Heart right ventricle (tissue), 16 donors: ENCODE results near the gene KRTAP4-3. TPM values are rescaled to one million over a fixed set of nuclear protein-coding genes. Genes with fewer than 3 reads are reported as not detected.
"Not testable (repeated sequence)": the region's sequence is repeated elsewhere in the genome, so short reads cannot be mapped to it uniquely, and the experiment has no call there.

Source experiments
- ATAC-seq, 8 donors: fragments of 200-7000 bp; cut with Tn5 transposase; one replicate each; pipeline ENCODE4 v1.9.1; 2020; ENCODE audit warnings: mild to moderate bottlenecking in 8 of 8, moderate library complexity in 8 of 8, moderate number of reproducible peaks in 1 of 8
- DNase-seq, 2 donors: peaks; one replicate each; pipeline ENCODE4 v3.0.0-alpha.2; 2020
- H3K27ac ChIP-seq, 10 donors: fragments of 200-600 bp; sonication (generic) in 2 of 10; one replicate each; pipeline versions ENCODE4 v1.5.0 to v1.8.0; 2020 to 2022; ENCODE audit warnings: mild to moderate bottlenecking in 3 of 10
- H3K27me3 ChIP-seq, 7 donors: fragments of 200-600 bp; one replicate each; pipeline ENCODE4 v1.8.0; 2021 to 2022; ENCODE audit warnings: mild to moderate bottlenecking in 2 of 7
- H3K36me3 ChIP-seq, 9 donors: fragments of 200-600 bp; sonication (generic) in 1 of 9; one replicate each; pipeline versions ENCODE4 v1.5.0 to v1.8.0; 2020 to 2022; ENCODE audit warnings: mild to moderate bottlenecking in 2 of 9
- H3K4me1 ChIP-seq, 9 donors: fragments of 200-600 bp; sonication (generic) in 1 of 9; one replicate each; pipeline versions ENCODE4 v1.5.0 to v1.8.0; 2020 to 2022; ENCODE audit warnings: mild to moderate bottlenecking in 4 of 9
- H3K4me3 ChIP-seq, 10 donors: fragments of 200-600 bp; sonication (generic) in 2 of 10; one replicate each; pipeline versions ENCODE4 v1.5.0 to v1.8.0; 2020 to 2022; ENCODE audit warnings: mild to moderate bottlenecking in 7 of 10, moderate library complexity in 2 of 10
- H3K9me3 ChIP-seq, 11 donors: fragments of 200-600 bp in 10 of 11; sonication (generic) in 2 of 11; one replicate each; pipeline versions ENCODE4 v1.5.0 to v1.8.0; 2013 to 2022; ENCODE audit warnings: mild to moderate bottlenecking in 2 of 11, control low read depth in 1 of 11, moderate library complexity in 1 of 11
- CTCF ChIP-seq, 9 donors: fragments of 200-600 bp; sonication (generic) in 2 of 9; IDR thresholded peaks; one replicate each; pipeline versions ENCODE4 v1.5.0 to v1.8.0; 2021 to 2022; ENCODE audit warnings: antibody characterized with exemption in 9 of 9, mild to moderate bottlenecking in 5 of 9, moderate library complexity in 1 of 9
- WGBS, 2 donors: extraction: QIAGEN DNeasy Blood & Tissue Kit; methylation state at CpG; one replicate each; pipeline ENCODE4 v1.1.7; 2013; ENCODE audit warnings: inconsistent platforms in 1 of 2; 5-methylcytosine and 5-hydroxymethylcytosine counted together
- intact Hi-C, 10 donors: fragments of 100-400 bp; cut with DNase I; formaldehyde crosslinking; loops; one replicate each; pipeline versions ENCODE4 v1.11.1 to v1.14.2; 2022
- polyA plus RNA-seq, 2 donors: library from polyadenylated mRNA; stranded (reverse); fragments of 200-250 nt; gene quantifications; one replicate each; pipeline ENCODE4 v1.2.3, GENCODE V29; 2013
- total RNA-seq, 10 donors: library from RNA; stranded (reverse); fragmentation: NEBNext Ultra II Directional in 3 of 10; extraction: Animal tissue kit (Norgen Biotek cat#: 25700) in 3 of 10; gene quantifications; one replicate each; pipeline versions ENCODE4 v1.2.1 to v1.2.4, GENCODE V29; 2021 to 2023
- donor health status: Arrhythmogenic right ventricular cardiomyopathy.
- donor health status: ischemic (EF 13 %, LVEDD 7.1; RV severe dilation, severe dysfunction).
- donor health status: healthy with polysubstance abuse.
- donor health status: DM: no; HTN: yes; CAD: no.
- donor health status: DM: no; HTN: no; CAD: no.
- donor health status: ischemic (EF 25% LVEDD 6.9; RV normal size, moderate dysfunction).
- donor health status: ischemic (EF 25% LVEDD 5.7; RV mildly dilated, moderate dysfunction).
- donor health status: healthy.
- donor health status: DM: yes; HTN: yes; CAD: no.
- donor health status: Ischemic cardiomyopathy.
- donor health status: ischemic (EF 35%, LVEDD 5.7; RV mildly dilated, moderate dysfunction).
- donor health status: nonischemic (EF 11% LVEDD 7.7; RV severe dilation, severe dysfunction).
- donor health status: DM: yes; HTN: yes; CAD: no.
- donor health status: PGD.
- donor health status: ischemic (EF 29% LVEDD 5.4; RV normal size, mild dysfunction).
- donor health status: nonischemic (EF 23%, LVEDD 6.1; RV moderate dilation, normal function).

KRTAP4-3 gene
- total and polyA plus RNA-seq, 12 donors: not detected

DNA sequence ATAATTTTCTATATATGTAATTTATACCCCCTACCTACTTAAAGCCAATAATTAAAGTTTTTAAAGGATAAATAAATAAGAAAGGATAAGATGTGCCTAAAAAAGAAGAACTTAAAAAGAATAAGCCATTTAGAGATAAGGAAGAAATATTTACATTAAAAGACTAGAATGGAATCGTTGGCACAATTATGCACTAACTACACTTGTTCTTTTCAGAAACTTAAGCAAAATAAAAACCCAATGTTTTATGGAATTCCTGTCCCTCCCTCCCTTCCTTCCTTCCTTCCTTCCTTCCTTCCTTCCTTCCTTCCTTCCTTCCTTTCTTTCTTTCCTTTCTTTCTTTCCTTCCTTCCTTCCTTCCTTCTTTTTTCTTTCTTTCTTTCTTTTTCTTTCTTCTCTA lies 23.2 kb downstream of the KRTAP4-3 start:
- TF ChIP-seq CTCF (IDR thresholded peaks at IDR 0.05): no peak
- 83 to 88% methylated on average over 1 of the region's 1 CpG for WGBS, 2 donors

DNA sequence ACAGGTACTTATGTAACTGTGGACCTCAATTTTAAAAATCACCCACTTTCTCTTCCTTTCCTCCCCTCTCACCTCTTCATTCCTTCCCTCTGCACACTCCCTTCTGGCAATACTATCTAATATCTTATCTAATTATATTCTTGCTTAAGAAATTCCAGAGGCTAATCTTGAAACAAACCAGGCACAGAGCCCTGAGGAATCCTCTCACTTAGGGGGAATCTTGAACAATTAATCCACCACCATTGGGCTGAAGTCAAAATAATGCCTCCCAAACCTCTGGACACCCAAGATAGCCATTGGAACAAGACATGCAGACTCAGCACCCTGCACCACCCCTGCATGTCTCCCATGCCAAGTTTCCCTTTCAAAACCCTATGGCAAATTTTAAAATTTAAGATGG lies 26.7 kb downstream of the KRTAP4-3 start:
- no peak for TF ChIP-seq CTCF (IDR thresholded peaks at IDR 0.05)
- Histone ChIP-seq H3K36me3 (no peaks in the 10 kb centered on the region), H3K4me3 (no peak overlapping the region), H3K27ac (no peak overlapping the region), H3K27me3 (peaks cover 0 to 10% (median 0%) of the 10 kb centered on the region in 7 donors), H3K9me3 (peaks cover 0 to 36% (median 9%) of the 10 kb centered on the region in 11 donors), H3K4me1 (no peaks in the 10 kb centered on the region)
- ATAC-seq: no peak
- DNase-seq: no peak
- intact Hi-C loops: no loop called here

More for the DNA sequence above, 23.2 kb downstream of the KRTAP4-3 start:
- Histone ChIP-seq H3K4me3 (no peak overlapping the region), H3K9me3 (peaks cover 0 to 35% (median 5%) of the 10 kb centered on the region in 11 donors), H3K27ac (no peak overlapping the region), H3K36me3 (no peaks in the 10 kb centered on the region), H3K27me3 (peaks cover 0 to 15% (median 4%) of the 10 kb centered on the region in 7 donors), H3K4me1 (no peaks in the 10 kb centered on the region)
- ATAC-seq (no peak), DNase-seq (no peak)
- intact Hi-C loops: no loop called here

DNA sequence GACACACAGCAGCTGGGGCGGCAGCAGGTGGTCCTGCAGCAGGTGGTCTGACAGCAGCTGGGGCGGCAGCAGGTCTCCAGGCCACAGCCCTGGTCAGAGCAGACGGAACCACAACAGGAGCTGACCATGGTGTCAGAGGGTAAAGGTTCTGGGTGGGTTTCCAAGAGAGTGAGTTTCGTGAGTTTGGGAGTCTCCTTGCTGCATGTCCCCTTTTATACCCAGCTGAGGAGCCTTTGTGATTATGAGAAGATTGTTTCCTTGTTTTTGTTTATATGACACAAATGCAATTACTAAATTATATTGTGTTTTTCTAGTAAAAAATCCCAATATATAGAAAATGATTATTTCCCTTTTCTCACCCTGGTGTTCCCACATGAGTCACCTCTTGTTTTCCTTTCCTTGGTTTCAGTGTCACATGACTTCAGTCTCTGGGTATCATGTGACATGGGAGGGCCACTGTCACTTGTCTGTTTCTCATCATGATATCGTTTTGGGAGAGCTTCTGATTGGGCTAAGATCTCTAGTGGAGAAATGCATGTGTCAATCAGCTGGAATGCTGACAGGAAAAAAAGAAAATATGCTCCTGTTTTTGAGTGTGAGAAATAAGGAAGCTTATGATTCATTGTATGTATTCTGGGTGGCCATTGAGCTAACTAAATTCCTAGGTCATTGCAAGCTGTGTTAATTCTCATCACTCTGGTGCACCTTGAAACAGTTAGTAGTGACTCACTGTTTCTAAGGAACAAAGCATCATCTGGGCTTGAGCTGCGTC lies 27.5 kb downstream of the KRTAP4-3 start, which contains the start of gene KRTAP4-6:
Gene KRTAP4-6, minus strand, starts transcription at position 185 of the 772 bp plus-strand sequence. Its CDS starts 57 bp downstream, at position 128.
- peaks cover 0 to 36% (median 9%) of the 10 kb centered on the region in 11 donors for H3K9me3 ChIP-seq
- WGBS, 2 donors: 77 to 81% methylated on average over 5 to 6 of the region's 6 CpGs
- no peaks in the 10 kb centered on the region for H3K36me3 ChIP-seq
- intact Hi-C loops: no loop called here
- H3K27ac ChIP-seq: no peak within 1 kb of the TSS
- TF ChIP-seq CTCF (IDR thresholded peaks at IDR 0.05): no peak
- DNase-seq (no peak), ATAC-seq (no peak)
- H3K4me3 ChIP-seq: no peak within 1 kb of the TSS
- peaks cover 0 to 10% (median 0%) of the 10 kb centered on the region in 7 donors for H3K27me3 ChIP-seq
- H3K4me1 ChIP-seq: no peaks in the 10 kb centered on the region

DNA sequence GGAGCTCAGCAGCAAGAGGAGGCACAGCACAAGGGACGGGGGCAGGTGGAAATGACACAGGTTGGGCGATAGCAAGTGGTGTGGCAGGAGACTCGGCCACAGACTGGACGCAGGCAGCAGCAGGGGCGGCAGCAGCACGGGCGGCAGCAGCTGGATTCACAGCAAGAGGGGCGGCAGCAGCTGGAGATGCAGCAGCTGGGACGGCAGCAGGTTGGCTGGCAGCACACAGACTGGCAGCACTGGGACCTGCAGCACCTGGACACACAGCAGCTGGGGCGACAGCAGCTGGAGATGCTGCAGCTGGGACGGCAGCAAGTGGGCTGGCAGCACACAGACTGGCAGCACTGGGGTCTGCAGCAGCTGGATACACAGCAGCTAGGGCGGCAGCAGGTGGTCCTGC lies 28.2 kb downstream of the KRTAP4-3 start:
- intact Hi-C loops: not testable (repeated sequence)
- peaks cover 0 to 12% (median 0%) of the 10 kb centered on the region in 7 donors for H3K27me3 ChIP-seq

More for the DNA sequence above, 28.2 kb downstream of the KRTAP4-3 start:
- not testable (repeated sequence) for ATAC-seq, H3K27ac ChIP-seq, H3K4me1 ChIP-seq, H3K36me3 ChIP-seq, H3K4me3 ChIP-seq, DNase-seq
- WGBS, 2 donors: 81 to 87% methylated on average over 12 of the region's 12 CpGs
- H3K9me3 ChIP-seq: peaks cover 0 to 36% (median 9%) of the 10 kb centered on the region in 11 donors
